Panc1 (cell line): ENCODE results near the gene ROS1.

Source experiments
- CTCF ChIP-seq: fragments of 450-650 bp; IDR thresholded peaks from 2 replicates; pipeline ENCODE4 v1.5.1; 2017; ENCODE audit warnings: mild to moderate bottlenecking
- POLR2AphosphoS5 ChIP-seq: IDR thresholded peaks from 2 replicates; pipeline ENCODE4 v1.6.1; 2012; ENCODE audit warnings: mild to moderate bottlenecking, low read depth, low read length, moderate library complexity
- REST ChIP-seq, 2 experiments: IDR thresholded peaks; 2 replicates each; pipeline ENCODE4 v1.6.1; 2011 to 2012; ENCODE audit warnings: low read depth in 2 of 2, control low read depth in 1 of 2, low read length in 1 of 2, mild to moderate bottlenecking in 1 of 2, moderate library complexity in 1 of 2; ENCODE audit not compliant: insufficient read depth in 1 of 2
- SIN3A ChIP-seq: IDR thresholded peaks from 2 replicates; pipeline ENCODE4 v1.6.1; 2012; ENCODE audit warnings: low read depth, mild to moderate bottlenecking, low read length, moderate library complexity, borderline replicate concordance; ENCODE audit not compliant: insufficient read depth

- TF ChIP-seq CTCF = no peak
- TF ChIP-seq REST (IDR thresholded peaks at IDR 0.05; ENCODE audit: insufficient read depth in 1 of 2, low read depth in 2 of 2, low read length in 1 of 2) = no peak
- TF ChIP-seq SIN3A = no peak
- no peak for TF ChIP-seq POLR2AphosphoS5
These were observed 44.0 kb upstream of the ROS1 start for GRCh38 chr6:117469791-117470190.
